Activated CD4-positive, alpha-beta memory T cell treated with anti-CD3 and anti-CD28 coated beads, Interleukin-2, amount 10 ng/mL, durations not matched to agents 7 days and 5 days (primary cell): ENCODE measurements around the gene PBXIP1. TPM values are rescaled to one million over a fixed set of nuclear protein-coding genes. Genes with fewer than 3 reads are reported as not detected.
"Not testable (repeated sequence)": the region's sequence is repeated elsewhere in the genome, so short reads cannot be mapped to it uniquely, and the experiment has no call there.

Experiments used
- CTCF ChIA-PET: fragments of 350-600 bp; sonication (Branson Sonifier 250); formaldehyde crosslinking; loops from one replicate; lab custom pipeline; 2021; ENCODE audit warnings: antibody characterized with exemption, inconsistent platforms; lab: Charles Lee
- POLR2A ChIA-PET: fragments of 350-600 bp; sonication (Branson Sonifier 250); formaldehyde crosslinking; loops from one replicate; lab custom pipeline; 2021; ENCODE audit warnings: antibody characterized with exemption; lab: Charles Lee
- DNase-seq: peaks from one replicate; pipeline ENCODE4 v3.0.0-alpha.2; 2020
- H3K27ac Mint-ChIP-seq: one replicate; pipeline ENCODE4 v1.8.0; 2021; ENCODE audit warnings: mild to moderate bottlenecking, mixed read lengths
- H3K27me3 Mint-ChIP-seq: one replicate; pipeline ENCODE4 v1.8.0; 2021; ENCODE audit warnings: mixed read lengths
- H3K36me3 Mint-ChIP-seq: one replicate; pipeline ENCODE4 v1.8.0; 2021; ENCODE audit warnings: low read depth, mixed read lengths
- H3K4me1 Mint-ChIP-seq: one replicate; pipeline ENCODE4 v1.8.0; 2021; ENCODE audit warnings: mixed read lengths
- H3K4me3 Mint-ChIP-seq: one replicate; pipeline ENCODE4 v1.8.0; 2021; ENCODE audit warnings: mild to moderate bottlenecking, mixed read lengths
- H3K9me3 Mint-ChIP-seq: one replicate; pipeline ENCODE4 v1.8.0; 2021; ENCODE audit warnings: mixed read lengths
- total RNA-seq, 2 experiments: library from RNA; stranded (reverse); gene quantifications; one replicate each; pipeline ENCODE4 v1.2.3, GENCODE V29; 2021

PBXIP1 gene
- total RNA-seq, 2 experiments from 2014 or later, result 169 TPM

GRCh38 chr1:154992721-154993571 is 37.0 kb upstream of the PBXIP1 start:
- Mint-ChIP-seq H3K4me3 (no peak overlapping the region), H3K36me3 (peaks cover 26% of the 10 kb centered on the region), H3K27ac (no peak overlapping the region), H3K27me3 (no peaks in the 10 kb centered on the region), H3K9me3 (no peaks in the 10 kb centered on the region), H3K4me1 (peaks cover 23% of the 10 kb centered on the region)
- no peak for DNase-seq
- ChIA-PET CTCF (interaction anchor here (1.0 to 11.4 kb wide), 4 partner anchors 22 to 92 kb away, joined by 3 to 139 read pairs (median 6); partner anchors contain the start of gene PYGO2), POLR2A (interaction anchor here (0.7 to 13.2 kb wide), 6 partner anchors 8 to 79 kb away, joined by 3 to 203 read pairs (median 14); partner anchors contain the start of genes CKS1B, FLAD1 and PMVK)

DNA sequence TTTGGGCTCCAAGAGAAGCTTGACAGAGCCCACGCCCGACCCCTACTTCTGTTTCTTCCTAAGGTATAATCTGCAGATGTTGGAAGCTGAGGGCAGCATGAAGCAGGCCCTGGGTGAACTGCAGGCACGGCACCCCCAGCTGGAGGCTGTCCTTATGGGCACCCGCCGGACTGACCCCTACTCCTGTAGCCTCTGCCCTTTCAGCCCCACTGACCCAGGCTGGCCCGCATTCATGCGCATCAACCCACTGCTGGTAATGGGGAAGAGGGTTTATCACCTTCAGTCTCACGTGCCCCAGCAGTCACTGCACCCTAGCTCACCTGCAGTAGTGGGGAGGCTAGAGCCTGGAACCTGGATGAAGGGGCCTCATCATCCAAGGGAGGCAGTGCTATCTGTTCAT is 34.4 kb upstream of the PBXIP1 start:
- peaks cover 14% of the 10 kb centered on the region for H3K4me1 Mint-ChIP-seq
- POLR2A ChIA-PET, result interaction anchor here (0.9 kb wide), 1 partner anchor 15 kb away, joined by 4 read pairs; the partner anchor contains the start of gene CKS1B
- no peak overlapping the region for H3K4me3 Mint-ChIP-seq
- no peak for DNase-seq
- CTCF ChIA-PET, result interaction anchor here (4.8 kb wide), 1 partner anchor 9 kb away, joined by 25 read pairs; no protein-coding TSS in a partner anchor
- H3K27me3 Mint-ChIP-seq, result no peaks in the 10 kb centered on the region
- H3K9me3 Mint-ChIP-seq, result no peaks in the 10 kb centered on the region
- H3K27ac Mint-ChIP-seq, result no peak overlapping the region
- H3K36me3 Mint-ChIP-seq, result peaks cover 34% of the 10 kb centered on the region

DNA sequence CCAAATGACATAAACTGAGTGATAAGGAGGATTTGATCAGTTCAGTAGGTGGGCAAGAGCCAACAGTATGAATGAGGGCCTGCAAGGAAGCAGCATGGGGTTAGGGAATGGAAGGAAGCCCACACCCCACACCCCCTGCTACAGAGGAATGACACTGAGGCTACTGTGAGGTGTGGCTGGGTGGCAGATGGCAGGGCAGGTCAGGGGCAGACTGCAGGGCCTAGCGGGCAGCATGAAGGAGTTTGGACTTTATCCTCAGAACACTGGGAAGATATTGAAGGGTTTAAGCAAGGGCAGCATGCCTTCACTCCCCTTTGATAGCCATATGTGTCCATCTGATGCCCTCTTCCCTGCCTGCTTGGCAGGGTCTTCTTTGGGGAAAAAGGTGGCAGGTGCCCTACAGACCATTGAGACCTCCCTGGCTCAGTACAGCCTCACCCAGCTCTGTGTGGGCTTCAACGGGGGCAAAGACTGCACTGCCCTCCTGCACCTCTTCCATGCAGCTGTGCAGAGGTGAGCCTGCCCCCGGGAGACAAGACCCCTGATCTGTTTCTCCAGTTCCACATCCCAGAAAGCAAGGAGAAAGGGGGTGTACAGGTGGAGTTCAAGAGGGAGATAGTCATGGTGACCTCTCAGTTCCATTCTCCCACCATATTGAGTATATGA is 33.4 kb upstream of the PBXIP1 start:
- Mint-ChIP-seq H3K4me3 (no peak overlapping the region), H3K36me3 (peaks cover 34% of the 10 kb centered on the region), H3K27ac (no peak overlapping the region), H3K27me3 (no peaks in the 10 kb centered on the region), H3K4me1 (peaks cover 20% of the 10 kb centered on the region), H3K9me3 (no peaks in the 10 kb centered on the region)
- DNase-seq, result no peak
- ChIA-PET POLR2A (interaction anchor here (2.2 kb wide), 1 partner anchor 15 kb away, joined by 12 read pairs; the partner anchor contains the start of gene CKS1B), CTCF (interaction anchor here (2.0 to 4.8 kb wide), 2 partner anchors 10 to 28 kb away, joined by 16 to 25 read pairs; no protein-coding TSS in a partner anchor)

DNA sequence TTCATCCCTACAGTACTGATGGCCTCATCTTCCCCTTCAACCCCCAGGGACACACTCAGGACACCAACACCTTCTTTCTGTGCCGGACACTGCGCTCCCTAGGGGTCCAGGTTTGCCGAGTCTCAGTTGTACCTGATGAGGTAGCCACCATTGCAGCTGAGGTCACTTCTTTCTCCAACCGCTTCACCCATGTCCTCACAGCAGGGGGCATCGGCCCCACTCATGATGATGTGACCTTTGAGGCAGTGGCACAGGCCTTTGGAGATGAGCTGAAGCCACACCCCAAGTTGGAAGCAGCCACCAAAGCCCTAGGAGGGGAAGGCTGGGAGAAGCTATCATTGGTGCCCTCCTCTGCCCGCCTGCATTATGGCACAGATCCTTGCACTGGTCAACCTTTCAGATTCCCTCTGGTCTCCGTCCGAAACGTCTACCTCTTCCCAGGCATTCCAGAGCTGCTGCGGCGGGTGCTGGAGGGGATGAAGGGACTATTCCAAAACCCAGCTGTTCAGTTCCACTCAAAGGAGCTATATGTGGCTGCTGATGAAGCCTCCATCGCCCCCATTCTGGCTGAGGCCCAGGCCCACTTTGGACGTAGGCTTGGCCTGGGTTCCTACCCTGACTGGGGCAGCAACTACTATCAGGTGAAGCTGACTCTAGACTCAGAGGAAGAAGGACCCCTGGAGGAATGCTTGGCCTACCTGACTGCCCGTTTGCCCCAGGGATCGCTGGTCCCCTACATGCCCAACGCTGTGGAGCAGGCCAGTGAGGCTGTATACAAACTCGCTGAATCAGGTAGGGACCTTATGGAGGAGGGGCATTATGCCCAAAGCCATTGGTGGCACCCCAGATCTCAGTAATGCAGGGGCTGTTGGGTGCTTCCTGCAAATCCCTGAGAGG is 32.4 kb upstream of the PBXIP1 start:
- Mint-ChIP-seq H3K9me3 (no peaks in the 10 kb centered on the region), H3K27me3 (no peaks in the 10 kb centered on the region), H3K27ac (no peak overlapping the region), H3K36me3 (peaks cover 34% of the 10 kb centered on the region), H3K4me3 (no peak overlapping the region), H3K4me1 (peaks cover 25% of the 10 kb centered on the region)
- ChIA-PET CTCF (interaction anchor here (0.7 to 4.8 kb wide), 5 partner anchors 11 to 429 kb away, joined by 3 to 25 read pairs (median 3); no protein-coding TSS in a partner anchor), POLR2A (interaction anchor here (0.7 to 2.2 kb wide), 7 partner anchors 8 to 34 kb away, joined by 3 to 12 read pairs (median 3); partner anchors contain the start of gene CKS1B)
- DNase-seq, result no peak

- CTCF ChIA-PET, result interaction anchor here (0.7 to 4.8 kb wide), 4 partner anchors 12 to 104 kb away, joined by 3 to 25 read pairs (median 10); no protein-coding TSS in a partner anchor
- DNase-seq, result no peak
- Mint-ChIP-seq H3K27me3 (no peaks in the 10 kb centered on the region), H3K4me3 (no peak overlapping the region), H3K4me1 (peaks cover 25% of the 10 kb centered on the region), H3K9me3 (no peaks in the 10 kb centered on the region), H3K27ac (no peak overlapping the region), H3K36me3 (peaks cover 34% of the 10 kb centered on the region)
- POLR2A ChIA-PET, result interaction anchor here (0.6 to 2.2 kb wide), 8 partner anchors 9 to 635 kb away, joined by 3 to 12 read pairs (median 3); partner anchors contain the start of gene CKS1B
These were observed 31.4 kb upstream of the PBXIP1 start for GRCh38 chr1:154987326-154987725.

DNA sequence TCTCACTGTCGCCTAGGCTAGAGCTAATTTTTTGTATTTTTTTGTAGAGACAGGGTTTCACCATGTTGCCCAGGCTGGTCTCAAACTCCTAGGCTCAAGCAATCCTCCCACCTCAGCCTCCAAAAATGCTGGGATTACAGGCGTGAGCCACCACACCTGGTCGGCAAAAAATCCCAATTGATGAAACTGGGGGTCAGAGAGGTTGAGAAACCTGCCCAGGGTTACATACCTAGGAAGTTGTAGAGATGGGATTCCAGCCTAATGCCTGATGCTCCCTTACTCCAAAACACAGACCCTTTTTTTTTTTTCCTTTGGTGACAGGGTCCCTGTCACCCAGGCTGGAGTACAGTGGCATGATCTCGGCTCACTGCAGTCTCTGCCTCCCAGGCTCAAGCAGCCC is 30.8 kb upstream of the PBXIP1 start:
- not testable (repeated sequence) for H3K9me3 Mint-ChIP-seq, H3K27ac Mint-ChIP-seq, H3K27me3 Mint-ChIP-seq, H3K4me3 Mint-ChIP-seq, DNase-seq
- CTCF ChIA-PET, result interaction anchor here (4.8 kb wide), 1 partner anchor 13 kb away, joined by 25 read pairs; no protein-coding TSS in a partner anchor
- POLR2A ChIA-PET, result interaction anchor here (0.6 to 1.3 kb wide), 2 partner anchors 10 to 636 kb away, joined by 3 read pairs; no protein-coding TSS in a partner anchor
- peaks cover 25% of the 10 kb centered on the region for H3K4me1 Mint-ChIP-seq
- H3K36me3 Mint-ChIP-seq, result peaks cover 34% of the 10 kb centered on the region

DNA sequence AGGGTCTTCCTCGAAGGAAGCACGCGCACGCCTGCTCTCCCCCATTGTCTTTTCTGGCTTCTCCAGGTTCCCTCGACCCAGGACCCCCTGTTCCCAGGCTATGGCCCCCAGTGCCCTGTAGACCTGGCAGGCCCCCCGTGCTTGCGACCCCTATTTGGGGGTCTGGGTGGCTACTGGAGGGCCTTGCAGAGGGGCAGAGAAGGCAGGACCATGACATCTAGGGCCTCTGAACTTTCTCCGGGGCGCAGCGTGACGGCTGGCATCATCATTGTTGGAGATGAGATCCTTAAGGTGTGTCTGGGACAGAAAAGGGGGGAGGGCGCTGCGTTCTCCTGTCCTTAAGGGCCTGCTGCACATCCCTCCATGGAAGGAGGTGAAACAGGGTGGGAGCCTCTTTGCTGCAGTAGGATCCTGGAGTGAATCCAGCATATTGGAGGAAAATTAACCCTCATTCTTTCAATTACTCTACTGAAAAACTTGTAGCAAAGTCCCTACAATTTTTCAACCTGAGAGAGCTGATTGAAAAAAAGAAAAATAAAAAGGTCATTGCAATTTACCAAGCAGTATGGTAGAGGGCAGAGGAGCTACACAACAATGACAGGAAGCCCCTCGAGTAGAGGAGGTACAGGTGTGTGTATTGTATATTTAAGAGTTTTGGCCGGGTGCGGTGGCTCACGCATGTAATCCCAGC is 28.0 kb upstream of the PBXIP1 start:
- peaks cover 31% of the 10 kb centered on the region for H3K4me1 Mint-ChIP-seq
- H3K27ac Mint-ChIP-seq, result no peak overlapping the region
- ChIA-PET CTCF (interaction anchor here (0.6 to 6.4 kb wide), 24 partner anchors 11 to 424 kb away, joined by 3 to 51 read pairs (median 4); partner anchors contain the start of genes ADAM15, KRTCAP2, PBXIP1 and PMVK), POLR2A (interaction anchor here (1.0 to 5.0 kb wide), 22 partner anchors 10 to 377 kb away, joined by 3 to 50 read pairs (median 7); partner anchors contain the start of genes ADAM15, CKS1B, LENEP and PBXIP1)
- H3K36me3 Mint-ChIP-seq, result peaks cover 32% of the 10 kb centered on the region
- no peak overlapping the region for H3K4me3 Mint-ChIP-seq
- H3K27me3 Mint-ChIP-seq, result no peaks in the 10 kb centered on the region
- H3K9me3 Mint-ChIP-seq, result no peaks in the 10 kb centered on the region
- DNase-seq, result no peak

GRCh38 chr1:154982897-154983648 is 27.2 kb upstream of the PBXIP1 start, which contains the start of gene FLAD1:
TSS of gene FLAD1 (plus strand) at chr1:154983344. CDS start at chr1:154983695, 351 bp downstream.
- POLR2A ChIA-PET, result interaction anchor here (0.6 to 5.0 kb wide), 23 partner anchors 9 to 376 kb away, joined by 3 to 50 read pairs (median 7); partner anchors contain the start of genes ADAM15, CKS1B, LENEP and PBXIP1
- H3K27ac Mint-ChIP-seq, result no peak within 1 kb of the TSS

DNA sequence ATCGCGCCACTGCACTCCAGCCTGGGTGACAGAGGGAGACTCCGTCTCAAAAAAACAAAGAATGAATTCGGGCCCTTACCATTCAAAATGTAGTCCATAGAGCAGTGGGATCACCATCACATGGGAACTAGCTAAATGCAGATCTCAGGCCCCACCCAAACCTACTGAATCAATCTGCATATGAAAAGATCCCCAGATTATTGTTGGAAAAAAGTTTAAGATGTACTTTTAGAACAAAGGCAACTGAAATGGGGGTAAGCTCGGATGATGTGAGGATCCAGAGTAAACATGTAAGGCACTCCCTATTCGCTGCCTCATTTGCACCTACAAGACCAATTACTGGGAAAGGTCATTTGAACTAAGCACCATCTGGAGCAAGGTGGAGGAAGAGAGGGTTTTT is 26.4 kb upstream of the PBXIP1 start:
- H3K36me3 Mint-ChIP-seq, result peaks cover 35% of the 10 kb centered on the region
- H3K4me3 Mint-ChIP-seq, result no peak overlapping the region
- no peak for DNase-seq
- no peaks in the 10 kb centered on the region for H3K27me3 Mint-ChIP-seq
- ChIA-PET CTCF (interaction anchor here (0.8 to 6.4 kb wide), 15 partner anchors 9 to 423 kb away, joined by 3 to 51 read pairs (median 6); partner anchors contain the start of genes ADAM15, KRTCAP2, PBXIP1 and SHC1), POLR2A (interaction anchor here (0.6 to 5.0 kb wide), 17 partner anchors 8 to 377 kb away, joined by 3 to 50 read pairs (median 8); partner anchors contain the start of genes CKS1B, LENEP, PMVK and PYGO2)
- no peaks in the 10 kb centered on the region for H3K9me3 Mint-ChIP-seq
- H3K27ac Mint-ChIP-seq, result no peak overlapping the region
- peaks cover 31% of the 10 kb centered on the region for H3K4me1 Mint-ChIP-seq

More at GRCh38 chr1:154982897-154983648, 27.2 kb upstream of the PBXIP1 start, which contains the start of gene FLAD1:
- CTCF ChIA-PET, result interaction anchor here (0.7 to 6.4 kb wide), 23 partner anchors 10 to 423 kb away, joined by 3 to 51 read pairs (median 4); partner anchors contain the start of genes ADAM15, KRTCAP2, PYGO2 and SHC1
- Mint-ChIP-seq H3K36me3 (peaks cover 30% of the 10 kb centered on the region), H3K27me3 (no peaks in the 10 kb centered on the region), H3K9me3 (no peaks in the 10 kb centered on the region), H3K4me1 (peaks cover 28% of the 10 kb centered on the region), H3K4me3 (no peak within 1 kb of the TSS)
- DNase-seq, result peak; percentile 97

DNA sequence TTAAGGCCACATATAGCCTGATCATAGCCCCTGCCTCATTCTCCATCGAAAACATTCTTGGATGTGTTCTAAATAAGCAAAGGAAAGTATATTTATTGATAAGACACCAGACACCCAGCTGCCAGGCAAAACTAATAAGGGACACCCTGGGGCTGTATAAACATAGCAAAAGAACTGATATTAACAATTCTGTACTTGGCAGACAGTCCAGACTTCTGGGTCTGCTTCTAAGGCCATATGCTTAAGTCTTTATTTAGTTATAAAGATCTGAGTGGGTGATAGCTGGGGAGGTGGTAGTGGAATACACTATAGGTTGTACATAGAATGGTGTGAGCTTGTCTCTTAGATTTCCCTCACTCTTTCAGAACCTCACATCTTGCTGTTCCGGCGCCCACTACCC is 22.5 kb upstream of the PBXIP1 start:
- H3K36me3 Mint-ChIP-seq, result peaks cover 34% of the 10 kb centered on the region
- H3K4me3 Mint-ChIP-seq, result no peak overlapping the region
- ChIA-PET CTCF (interaction anchor here (0.9 to 2.5 kb wide), 2 partner anchors 21 to 106 kb away, joined by 3 to 12 read pairs; no protein-coding TSS in a partner anchor), POLR2A (interaction anchor here (1.2 to 1.9 kb wide), 2 partner anchors 16 to 26 kb away, joined by 3 to 4 read pairs; no protein-coding TSS in a partner anchor)
- H3K27ac Mint-ChIP-seq, result no peak overlapping the region
- H3K4me1 Mint-ChIP-seq, result peaks cover 19% of the 10 kb centered on the region
- H3K27me3 Mint-ChIP-seq, result no peaks in the 10 kb centered on the region
- no peak for DNase-seq
- no peaks in the 10 kb centered on the region for H3K9me3 Mint-ChIP-seq
